GM18858 (cell line): Measurements from ENCODE around the gene SERPINB2.
"Not testable (repeated sequence)": the region's sequence is repeated elsewhere in the genome, so short reads cannot be mapped to it uniquely, and the experiment has no call there.

Experiments
- ATAC-seq: cut with Tn5 transposase; IDR thresholded peaks from one replicate; pipeline ENCODE4 v1.9.1; 2021; ENCODE audit not compliant: unreplicated experiment

SERPINB2 gene

GRCh38 chr18:63930773-63931354 lies 43.4 kb downstream of the SERPINB2 start:
- no peak for ATAC-seq

- ATAC-seq: peak; percentile 92
These were observed 48.8 kb downstream of the SERPINB2 start for GRCh38 chr18:63936156-63936931.

- ATAC-seq: peak; percentile 22
These were observed 49.5 kb downstream of the SERPINB2 start for GRCh38 chr18:63936932-63937393.

- ATAC-seq: no peak
These were observed 52.5 kb downstream of the SERPINB2 start for GRCh38 chr18:63940008-63940407.

- ATAC-seq: not testable (repeated sequence)
These were observed 53.1 kb downstream of the SERPINB2 start for GRCh38 chr18:63940543-63941050.

- no peak for ATAC-seq
These were observed 59.7 kb downstream of the SERPINB2 start for GRCh38 chr18:63947051-63947790.

- peak; percentile 78 for ATAC-seq
These were observed 61.7 kb downstream of the SERPINB2 start, which contains the start of gene HMSD for GRCh38 chr18:63949068-63949737. HMSD (plus strand) TSS chr18:63949301; CDS start chr18:63953456, 4,155 bp downstream.

- peak; percentile 60 for ATAC-seq
These were observed 63.8 kb downstream of the SERPINB2 start for GRCh38 chr18:63951302-63951705.
